Measurements from ENCODE around the gene CCDC126. TPM values are rescaled to one million over a fixed set of nuclear protein-coding genes. Genes with fewer than 3 reads are reported as not detected.

CCDC126 gene
- total and polyA plus RNA-seq, 10 of the 15 experiments (the other 5 are each of a cell fraction or from before 2014, with no cell fraction given): 10.9 to 49.9 (median 24.1) TPM

DNA sequence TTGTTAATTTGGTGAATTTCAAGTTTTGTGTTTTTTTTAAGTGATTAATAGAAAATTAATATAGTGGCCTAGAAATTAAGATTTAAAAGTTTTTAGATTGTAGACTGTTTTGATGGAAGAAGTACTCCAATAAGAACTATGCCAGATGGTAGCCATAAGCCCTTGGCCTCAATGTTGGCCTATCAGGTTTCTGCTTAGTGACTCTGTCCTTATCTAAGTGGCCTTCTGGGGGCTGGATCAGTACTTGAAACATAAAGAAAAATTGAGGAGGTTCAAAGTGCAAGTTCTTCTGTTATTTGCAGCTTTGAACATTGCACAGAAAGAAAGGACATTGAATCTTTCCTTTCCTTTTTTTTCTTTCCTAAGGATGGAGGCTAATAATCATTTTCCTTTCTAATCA lies 9.9 kb downstream of the CCDC126 start (continued):
- no peak for TF ChIP-seq JUND (IDR thresholded peaks at IDR 0.05; ENCODE audit: low read depth, low read length)
- no peak for TF ChIP-seq ZBED1 (IDR thresholded peaks at IDR 0.05; ENCODE audit: borderline replicate concordance)
- no peak for TF ChIP-seq RCOR1 (conservative IDR thresholded peaks at IDR 0.05; ENCODE audit: low read depth, low read length)
- no peak for TF ChIP-seq YBX1 (IDR thresholded peaks at IDR 0.05)
- TF ChIP-seq TARDBP (IDR thresholded peaks at IDR 0.05; ENCODE audit: borderline replicate concordance): no peak
- no peak for TF ChIP-seq SMAD5 (IDR thresholded peaks at IDR 0.05; ENCODE audit: low read depth)

DNA sequence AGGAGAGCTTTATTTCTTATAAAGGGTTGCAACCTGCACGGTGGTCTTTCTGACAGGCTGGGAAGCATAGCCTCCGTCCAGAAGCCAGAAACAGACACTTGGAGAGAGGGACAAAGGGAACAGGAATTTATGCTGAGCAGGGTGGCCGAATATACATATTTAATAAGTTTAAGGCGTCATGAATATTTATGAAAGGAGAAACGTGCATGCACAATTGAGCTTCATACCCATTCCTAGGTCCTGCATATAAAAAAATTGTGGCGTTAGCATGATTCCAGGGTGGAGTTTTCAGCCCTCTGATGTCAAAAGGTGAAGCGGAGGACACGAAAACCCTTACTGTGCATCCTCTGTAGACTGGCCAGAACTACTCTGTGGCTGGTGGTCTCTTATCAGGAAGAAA lies 10.7 kb downstream of the CCDC126 start:
- no peak for DNase-seq (ENCODE audit: low read depth, low spot score)
- no TSS peak for BruUV-seq (replicated peaks)
- in situ Hi-C loops (cut with MboI) (no loop called here), intact Hi-C loops (cut with micrococcal nuclease; ENCODE audit: unreplicated experiment) (no loop called here)
- Histone ChIP-seq H3K4me1 (ENCODE audit: control insufficient read depth, insufficient read depth, low read length) (peaks cover 9% of the 10 kb centered on the region; the same call in 1 of the 2 replicates), H3K9ac (ENCODE audit: control insufficient read depth, insufficient read depth, low read length) (no peak overlapping the region), H3K9me3 (replicated peaks; ENCODE audit: control insufficient read depth, insufficient read depth, low read length) (no peaks in the 10 kb centered on the region; the same call in 1 of the 3 replicates), H3K27ac (ENCODE audit: control insufficient read depth, insufficient read depth) (no peak overlapping the region), H3K4me3 (no peak overlapping the region), H4K20me1 (ENCODE audit: control insufficient read depth, insufficient read depth) (no peaks in the 10 kb centered on the region), H2AFZ (ENCODE audit: control insufficient read depth, low read depth, low read length) (no peak overlapping the region), H3K79me2 (ENCODE audit: control insufficient read depth, insufficient read depth, low read length) (peaks cover 27% of the 10 kb centered on the region), H3K36me3 (ENCODE audit: control insufficient read depth in 2 of 2, insufficient read depth in 2 of 2, low read length in 1 of 2) (peaks cover 0 to 4% of the 10 kb centered on the region in 2 experiments; a peak in 2 of 4 replicates), H3K27me3 (replicated peaks in 1 of 2; ENCODE audit: control insufficient read depth in 2 of 2, insufficient read depth in 2 of 2, low read length in 1 of 2) (no peaks in the 10 kb centered on the region), H3K4me2 (ENCODE audit: control insufficient read depth, insufficient read depth) (no peak overlapping the region)
- ChIA-PET SMC1A (ENCODE audit: uncharacterized antibody, unreplicated experiment) (interaction anchor here (0.7 to 2.6 kb wide), 3 partner anchors 9 to 104 kb away, joined by 3 to 10 read pairs (median 4); no protein-coding TSS in a partner anchor), CTCF (interaction anchor here (0.9 to 1.2 kb wide), 2 partner anchors 9 to 75 kb away, joined by 3 read pairs; no protein-coding TSS in a partner anchor), POLR2A (interaction anchor here (1.0 kb wide), 1 partner anchor 10 kb away, joined by 3 read pairs; the partner anchor contains the start of gene CCDC126), RAD21 (ENCODE audit: unreplicated experiment) (no interaction called here)
- TF ChIP-seq, protein P1, sequence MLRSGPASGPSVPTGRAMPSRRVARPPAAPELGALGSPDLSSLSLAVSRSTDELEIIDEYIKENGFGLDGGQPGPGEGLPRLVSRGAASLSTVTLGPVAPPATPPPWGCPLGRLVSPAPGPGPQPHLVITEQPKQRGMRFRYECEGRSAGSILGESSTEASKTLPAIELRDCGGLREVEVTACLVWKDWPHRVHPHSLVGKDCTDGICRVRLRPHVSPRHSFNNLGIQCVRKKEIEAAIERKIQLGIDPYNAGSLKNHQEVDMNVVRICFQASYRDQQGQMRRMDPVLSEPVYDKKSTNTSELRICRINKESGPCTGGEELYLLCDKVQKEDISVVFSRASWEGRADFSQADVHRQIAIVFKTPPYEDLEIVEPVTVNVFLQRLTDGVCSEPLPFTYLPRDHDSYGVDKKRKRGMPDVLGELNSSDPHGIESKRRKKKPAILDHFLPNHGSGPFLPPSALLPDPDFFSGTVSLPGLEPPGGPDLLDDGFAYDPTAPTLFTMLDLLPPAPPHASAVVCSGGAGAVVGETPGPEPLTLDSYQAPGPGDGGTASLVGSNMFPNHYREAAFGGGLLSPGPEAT (IDR thresholded peaks at IDR 0.05; ENCODE audit: low read depth): no peak
- no peak for TF ChIP-seq CHD2 (IDR thresholded peaks at IDR 0.05; ENCODE audit: borderline replicate concordance, low read depth, low read length)
- no peak for TF ChIP-seq MTA3 (IDR thresholded peaks at IDR 0.05; ENCODE audit: borderline replicate concordance, low read length)
- TF ChIP-seq NKRF (conservative IDR thresholded peaks at IDR 0.05): no peak
- TF ChIP-seq ELK1 (IDR thresholded peaks at IDR 0.05; ENCODE audit: low read depth, low read length): no peak
- TF ChIP-seq HDAC2 (IDR thresholded peaks at IDR 0.05): no peak
- TF ChIP-seq FOXM1 (IDR thresholded peaks at IDR 0.05; ENCODE audit: low read depth, low read length): no peak
- TF ChIP-seq EZH2 (IDR thresholded peaks at IDR 0.05; ENCODE audit: borderline replicate concordance, control insufficient read depth, low read depth, low read length): no peak
- TF ChIP-seq TBL1XR1 (IDR thresholded peaks at IDR 0.05; ENCODE audit: low read depth, low read length): no peak
- TF ChIP-seq, protein P2, sequence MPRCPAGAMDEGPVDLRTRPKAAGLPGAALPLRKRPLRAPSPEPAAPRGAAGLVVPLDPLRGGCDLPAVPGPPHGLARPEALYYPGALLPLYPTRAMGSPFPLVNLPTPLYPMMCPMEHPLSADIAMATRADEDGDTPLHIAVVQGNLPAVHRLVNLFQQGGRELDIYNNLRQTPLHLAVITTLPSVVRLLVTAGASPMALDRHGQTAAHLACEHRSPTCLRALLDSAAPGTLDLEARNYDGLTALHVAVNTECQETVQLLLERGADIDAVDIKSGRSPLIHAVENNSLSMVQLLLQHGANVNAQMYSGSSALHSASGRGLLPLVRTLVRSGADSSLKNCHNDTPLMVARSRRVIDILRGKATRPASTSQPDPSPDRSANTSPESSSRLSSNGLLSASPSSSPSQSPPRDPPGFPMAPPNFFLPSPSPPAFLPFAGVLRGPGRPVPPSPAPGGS (IDR thresholded peaks at IDR 0.05; ENCODE audit: borderline replicate concordance, insufficient read depth, low read depth, low read length, poor library complexity, severe bottlenecking): no peak
- 88% methylated on average over 8 of the region's 8 CpGs for whole genome bisulfite sequencing (ENCODE audit: insufficient coverage, insufficient replicate concordance, low lambda C conversion rate, missing lambda C conversion rate)
- FAIRE-seq: no peak
- ATAC-seq: no peak
